Activated CD4-positive, alpha-beta T cell treated with anti-CD3 and anti-CD28 coated beads for 1 hour (primary cell): ENCODE data around the gene KIF21A.

Experiments
- DNase-seq: peaks from one replicate; pipeline ENCODE4 v3.0.0-alpha.2; 2020

Gene KIF21A

GRCh38 chr12:39383114-39383513, 59.8 kb downstream of the KIF21A start:
- DNase-seq = no peak

DNA sequence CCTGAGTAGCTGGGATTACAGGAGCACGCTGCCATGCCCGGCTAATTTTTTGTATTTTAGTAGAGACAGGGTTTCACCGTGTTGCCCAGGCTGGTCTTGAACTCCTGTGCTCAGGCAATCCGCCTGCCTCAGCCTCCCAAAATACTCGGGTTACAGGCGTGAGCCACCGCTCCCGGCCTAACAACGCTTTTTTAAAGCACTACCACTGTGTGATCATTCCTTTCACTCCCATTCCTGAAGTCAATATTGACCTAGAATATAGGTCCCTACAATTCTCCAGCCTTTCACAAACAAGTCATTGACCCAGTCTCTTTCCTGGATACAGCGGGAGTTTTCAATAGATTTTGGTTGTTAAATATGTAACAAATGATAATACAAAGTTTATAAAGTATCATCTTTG, 62.8 kb downstream of the KIF21A start:
- DNase-seq = no peak

GRCh38 chr12:39378341-39378740, 64.6 kb downstream of the KIF21A start:
- DNase-seq = no peak

- no peak for DNase-seq
Measured at GRCh38 chr12:39375206-39375808, 67.6 kb downstream of the KIF21A start.

DNA sequence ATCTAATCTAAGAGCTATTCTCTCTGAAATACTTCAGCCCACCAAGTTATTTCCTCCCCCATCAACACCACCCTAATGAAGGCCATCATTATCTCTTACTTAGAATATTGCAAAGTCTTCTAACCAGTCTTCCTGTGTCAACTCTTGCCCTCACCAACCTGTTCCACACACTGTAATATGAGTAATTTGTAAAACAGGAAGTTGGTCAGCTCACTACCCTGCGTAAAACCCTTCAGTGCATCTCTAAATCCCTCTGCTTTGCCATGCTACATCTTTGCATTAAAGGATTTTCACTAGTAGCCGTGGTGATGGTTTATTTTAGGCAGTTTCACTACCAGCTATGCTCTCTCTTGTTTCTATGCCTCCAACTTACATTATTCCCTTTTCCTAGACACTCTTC, 70.0 kb downstream of the KIF21A start:
- no peak for DNase-seq

GRCh38 chr12:39372204-39372925, 70.6 kb downstream of the KIF21A start:
- no peak for DNase-seq

- DNase-seq = no peak
Measured at GRCh38 chr12:39369756-39370155, 73.2 kb downstream of the KIF21A start.

DNA sequence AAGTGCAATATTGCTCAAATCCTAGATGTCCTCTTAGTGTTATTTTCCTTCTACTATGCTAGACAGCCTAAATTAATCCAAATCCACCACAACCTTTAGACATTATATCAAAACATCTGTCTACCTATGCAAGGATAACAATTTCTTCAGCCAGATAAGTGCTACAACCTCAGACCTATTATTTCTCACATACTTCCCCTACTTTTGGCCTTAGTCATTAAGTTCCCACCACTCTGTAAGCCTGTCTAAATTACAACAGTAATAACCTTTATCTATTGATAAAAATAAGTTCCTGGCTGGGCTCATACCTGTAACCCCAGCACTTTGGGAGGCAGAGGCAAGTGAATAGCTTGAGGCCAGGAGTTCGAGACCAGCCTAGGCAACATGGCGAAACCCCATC, 74.0 kb downstream of the KIF21A start:
- DNase-seq = no peak

DNA sequence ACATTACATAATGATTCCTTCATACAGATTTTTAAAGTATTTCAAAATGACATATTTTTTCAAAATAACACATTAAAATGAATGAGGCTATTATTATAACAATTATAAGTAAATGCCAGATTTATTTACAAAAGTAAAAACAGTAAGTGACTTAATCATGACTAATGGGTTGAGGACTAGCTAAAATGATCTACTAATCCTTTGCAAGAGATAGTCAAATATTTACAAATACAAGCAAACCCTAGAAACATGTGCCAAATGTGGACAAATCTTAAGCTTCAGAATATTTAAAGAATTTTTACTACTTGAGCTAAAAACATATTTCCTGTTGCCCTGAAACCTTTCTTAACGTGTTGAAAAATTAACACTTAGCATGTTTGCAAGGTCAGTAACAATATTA, 74.8 kb downstream of the KIF21A start:
- no peak for DNase-seq

DNA sequence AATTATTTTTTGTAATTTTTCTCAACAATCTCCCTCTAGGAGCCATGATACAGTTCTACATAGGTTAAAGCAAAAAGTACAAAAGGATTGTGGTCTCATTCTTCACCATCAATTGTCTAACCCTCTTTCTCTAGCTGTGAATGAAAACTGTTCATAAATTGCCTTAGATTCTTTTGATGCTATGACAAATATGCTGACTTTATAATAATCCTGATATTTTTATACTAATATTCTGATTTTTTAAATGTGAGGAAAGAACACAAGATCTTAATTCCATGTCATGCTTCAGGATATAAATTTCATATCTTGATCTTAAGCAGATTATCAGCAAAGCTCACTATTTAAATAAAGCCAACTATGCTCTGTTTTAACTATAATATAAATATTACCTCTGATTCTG, 75.4 kb downstream of the KIF21A start:
- DNase-seq = no peak

DNA sequence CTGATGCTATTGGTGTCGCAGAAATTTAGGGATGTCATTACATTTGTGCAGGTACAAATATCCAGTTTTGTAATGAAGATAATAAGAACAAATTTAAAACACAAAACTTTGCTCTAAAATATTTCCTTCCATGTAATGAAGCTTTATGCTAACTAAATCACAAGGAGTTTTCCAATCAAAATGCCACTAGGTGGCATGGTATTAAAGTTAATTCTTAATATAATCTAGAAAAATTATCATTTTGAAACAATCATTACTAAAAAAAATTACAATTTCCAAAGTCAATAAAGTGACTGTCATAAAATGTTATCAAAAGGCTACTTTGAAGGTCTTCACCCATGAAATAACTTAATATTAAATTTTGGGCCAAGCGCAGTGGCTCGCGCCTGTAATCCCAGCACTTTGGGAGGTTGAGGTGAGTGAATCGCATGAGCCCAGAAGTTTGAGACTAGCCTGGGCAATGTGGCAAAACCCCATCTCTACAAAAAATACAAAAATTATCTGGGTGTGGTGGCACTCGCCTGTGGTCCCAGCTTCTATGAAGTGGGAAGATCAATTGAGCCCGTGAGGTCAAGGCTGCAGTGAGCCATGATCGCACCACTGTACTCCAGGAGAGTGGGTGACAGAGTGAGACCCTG, 77.4 kb downstream of the KIF21A start:
- no peak for DNase-seq

DNA sequence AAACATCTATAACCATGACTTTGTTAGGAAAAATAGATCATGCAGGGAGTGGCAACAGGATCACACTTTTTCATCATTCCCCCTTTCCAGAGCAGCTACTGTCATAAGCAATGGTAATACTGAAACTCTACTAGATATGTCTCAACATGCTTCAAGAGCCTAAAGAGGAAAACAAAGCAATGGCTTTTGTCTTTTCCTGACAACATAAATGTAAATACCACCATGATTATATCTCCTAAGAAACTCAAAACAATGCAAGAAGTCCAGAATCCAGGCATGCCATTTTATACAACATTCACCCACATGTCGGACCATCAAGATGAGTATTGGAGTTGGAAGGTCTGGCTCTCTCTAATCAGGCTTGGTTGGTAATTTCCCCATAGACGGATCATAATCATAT, 78.7 kb downstream of the KIF21A start:
- DNase-seq = no peak

DNA sequence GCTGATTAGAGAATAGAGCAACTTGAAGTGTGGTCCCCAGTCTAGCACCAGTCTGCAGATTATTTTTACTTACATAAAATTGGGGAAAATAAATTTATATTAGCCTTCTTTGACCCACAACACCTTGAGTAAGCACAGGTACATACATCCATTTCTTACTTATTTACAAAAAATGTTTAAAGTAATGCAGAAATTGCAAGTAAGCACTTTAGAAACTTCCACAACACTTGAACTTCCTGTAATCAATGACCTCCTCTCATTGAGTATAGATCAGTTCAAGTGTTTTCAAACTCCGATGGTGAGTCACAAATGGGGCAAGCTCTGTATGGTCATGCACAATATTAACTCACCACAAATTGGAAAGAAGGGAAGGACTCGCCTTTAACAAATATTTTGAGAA, 83.3 kb downstream of the KIF21A start:
- DNase-seq = no peak

- no peak for DNase-seq
Measured at GRCh38 chr12:39357041-39357440, 85.9 kb downstream of the KIF21A start.

DNA sequence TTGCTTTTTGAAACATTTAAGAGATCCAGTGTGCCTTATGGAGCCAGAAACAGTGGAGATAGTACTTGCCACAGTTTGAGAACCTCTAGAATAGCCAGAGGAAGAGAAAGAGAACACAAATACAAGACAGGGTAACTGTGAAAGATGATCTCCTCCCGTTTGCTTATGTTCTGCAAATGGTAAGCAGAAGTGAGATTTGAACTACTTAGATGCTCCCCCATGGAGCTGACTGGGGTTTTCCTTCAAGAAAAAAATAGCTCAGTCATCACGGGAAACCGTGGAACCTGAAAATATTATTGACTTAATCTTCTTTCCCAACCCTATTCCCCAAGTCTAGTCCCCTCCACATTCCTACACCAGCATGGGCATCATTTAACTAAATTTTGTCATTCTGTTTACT, 87.1 kb downstream of the KIF21A start:
- DNase-seq = no peak

GRCh38 chr12:39354955-39355354, 88.0 kb downstream of the KIF21A start:
- DNase-seq = no peak

DNA sequence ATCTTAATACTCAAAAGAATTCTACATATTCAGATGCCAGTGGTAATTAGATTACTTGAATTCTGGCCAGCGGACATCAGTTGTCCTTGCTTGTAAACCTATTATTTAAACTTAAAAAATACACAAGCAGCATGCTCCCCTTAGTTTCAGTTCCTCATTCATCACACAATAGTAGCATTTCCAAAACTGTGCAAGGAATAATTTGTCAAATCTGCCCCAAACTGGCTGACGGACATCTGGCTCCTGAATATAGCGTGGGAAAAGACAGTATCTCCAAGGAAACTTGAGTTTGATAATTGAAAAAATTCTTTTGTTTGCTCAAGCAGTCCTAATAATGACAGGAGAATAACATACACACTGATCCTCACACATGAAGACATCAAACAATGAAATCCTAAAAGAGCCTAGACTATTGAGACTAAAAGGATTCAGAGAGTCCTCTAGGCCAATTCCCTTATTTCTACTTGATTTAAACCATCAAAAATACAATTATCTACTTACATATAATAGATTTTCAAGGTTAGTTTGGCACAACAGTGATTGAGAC, 90.4 kb downstream of the KIF21A start:
- no peak for DNase-seq

DNA sequence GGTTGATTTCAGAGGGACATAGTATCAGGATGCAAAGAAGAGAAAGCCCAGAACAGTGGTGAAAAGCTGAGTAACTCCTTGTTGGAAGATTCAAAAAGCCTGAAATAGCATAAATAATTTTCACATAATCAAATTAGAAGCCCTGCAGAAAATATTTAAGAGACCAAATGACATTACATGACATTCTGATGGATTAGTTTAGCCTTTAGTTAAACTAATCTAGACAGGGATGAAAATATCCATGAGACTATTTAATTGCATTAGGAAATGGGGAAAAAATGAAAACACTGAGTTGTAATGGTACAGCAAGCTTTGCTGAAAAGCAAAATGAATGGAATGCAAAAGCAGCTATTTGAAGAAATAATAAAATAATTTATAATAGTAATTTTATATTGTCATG, 91.8 kb downstream of the KIF21A start:
- DNase-seq = no peak

GRCh38 chr12:39348941-39349626, 93.8 kb downstream of the KIF21A start:
- no peak for DNase-seq

GRCh38 chr12:39348523-39348922, 94.4 kb downstream of the KIF21A start:
- DNase-seq = no peak

- DNase-seq = no peak
Measured at GRCh38 chr12:39344926-39345325, 98.0 kb downstream of the KIF21A start.

GRCh38 chr12:39343665-39344064, 99.3 kb downstream of the KIF21A start:
- DNase-seq = no peak

- DNase-seq = no peak
Measured at GRCh38 chr12:39341761-39342160, 101.2 kb downstream of the KIF21A start.

GRCh38 chr12:39341179-39341578, 101.7 kb downstream of the KIF21A start:
- no peak for DNase-seq
